ENCODE data around the gene SUMF2.

- TF ChIP-seq YY1 (IDR thresholded peaks at IDR 0.05; ENCODE audit: insufficient read depth, insufficient read length): no peak
- TF ChIP-seq SUZ12 (IDR thresholded peaks at IDR 0.05; ENCODE audit: extremely low read depth, insufficient read depth, insufficient read length): no peak
Observed at GRCh38 chr7:56092789-56093531, 28.9 kb downstream of the SUMF2 start, which contains the start of gene PHKG1.
